WTC11 (cell line): Measurements from ENCODE around the gene POLR3H. TPM values are rescaled to one million over a fixed set of nuclear protein-coding genes. Genes with fewer than 3 reads are reported as not detected.

Experiments used
- ATAC-seq: fragments of 200-7000 bp; cut with Tn5 transposase; 2 replicates; pipeline ENCODE4 v1.10.0; 2021; ENCODE audit warnings: mild to moderate bottlenecking, moderate library complexity
- CTCF ChIA-PET: fragments of 300-600 bp; sonication (Branson Sonifier 250); formaldehyde crosslinking; loops from one replicate; lab custom pipeline; 2021; ENCODE audit warnings: antibody characterized with exemption; lab: Charles Lee
- POLR2A ChIA-PET: fragments of 350-600 bp; sonication (Branson Sonifier 250); formaldehyde crosslinking; loops from one replicate; lab custom pipeline; 2021; ENCODE audit warnings: antibody characterized with exemption; lab: Charles Lee
- DNase-seq: peaks from one replicate; pipeline ENCODE4 v3.0.0; 2021; ENCODE audit warnings: low spot score
- H3K27ac Mint-ChIP-seq: 2 replicates; pipeline ENCODE4 v1.8.0; 2021; ENCODE audit warnings: mixed read lengths
- H3K27me3 Mint-ChIP-seq: 2 replicates; pipeline ENCODE4 v1.8.0; 2021; ENCODE audit warnings: low read depth, mild to moderate bottlenecking, moderate library complexity, mixed read lengths
- H3K36me3 Mint-ChIP-seq: 2 replicates; pipeline ENCODE4 v1.8.0; 2021; ENCODE audit warnings: mixed read lengths
- H3K4me1 Mint-ChIP-seq: 2 replicates; pipeline ENCODE4 v1.8.0; 2022; ENCODE audit warnings: mixed read lengths
- H3K4me3 Mint-ChIP-seq: 2 replicates; pipeline ENCODE4 v1.8.0; 2021; ENCODE audit warnings: mild to moderate bottlenecking, moderate library complexity, mixed read lengths
- H3K9me3 Mint-ChIP-seq: 2 replicates; pipeline ENCODE4 v1.8.0; 2021; ENCODE audit warnings: mixed read lengths
- CREM ChIP-seq: sonication (generic); formaldehyde crosslinking; IDR thresholded peaks from 2 replicates; pipeline ENCODE4 v1.8.1; 2022; ENCODE audit warnings: mild to moderate bottlenecking, missing genetic modification reagents, moderate library complexity
- FOXK1 ChIP-seq: sonication (generic); formaldehyde crosslinking; IDR thresholded peaks from 2 replicates; pipeline ENCODE4 v1.8.0; 2022; ENCODE audit warnings: mild to moderate bottlenecking, moderate library complexity, missing genetic modification reagents
- GRHL2 ChIP-seq: fragments of 250-450 bp; sonication (Bioruptor Pico); IDR thresholded peaks from 2 replicates; pipeline ENCODE4 v1.8.0; 2022; ENCODE audit warnings: mild to moderate bottlenecking, moderate library complexity; ENCODE audit not compliant: insufficient replicate concordance, severe bottlenecking
- JAZF1 ChIP-seq: fragments of 250-450 bp; sonication (Bioruptor Pico); IDR thresholded peaks from 2 replicates; pipeline ENCODE4 v1.9.0; 2021; ENCODE audit warnings: moderate library complexity, mild to moderate bottlenecking, inconsistent platforms
- MYBL2 ChIP-seq: sonication (generic); formaldehyde crosslinking; IDR thresholded peaks from 2 replicates; pipeline ENCODE4 v1.8.1; 2023; ENCODE audit warnings: mild to moderate bottlenecking, moderate library complexity, missing genetic modification reagents
- NR2C2 ChIP-seq: sonication (generic); formaldehyde crosslinking; IDR thresholded peaks from 2 replicates; pipeline ENCODE4 v1.8.0; 2022; ENCODE audit warnings: mild to moderate bottlenecking, missing genetic modification reagents
- RELA ChIP-seq: sonication (generic); formaldehyde crosslinking; IDR thresholded peaks from 2 replicates; pipeline ENCODE4 v1.8.1; 2022; ENCODE audit warnings: missing genetic modification reagents, mild to moderate bottlenecking, borderline replicate concordance
- SOX15 ChIP-seq: fragments of 250-450 bp; sonication (Bioruptor Pico); IDR thresholded peaks from 2 replicates; pipeline ENCODE4 v1.9.0; 2021; ENCODE audit warnings: mild to moderate bottlenecking
- TCF7 ChIP-seq: sonication (generic); formaldehyde crosslinking; IDR thresholded peaks from 2 replicates; pipeline ENCODE4 v1.8.0; 2022; ENCODE audit warnings: mild to moderate bottlenecking, low read depth, missing genetic modification reagents, moderate library complexity
- ZNF138 ChIP-seq: sonication (generic); formaldehyde crosslinking; conservative IDR thresholded peaks from 2 replicates; pipeline ENCODE4 v1.8.1; 2022; ENCODE audit warnings: mild to moderate bottlenecking, moderate library complexity, missing genetic modification reagents
- ZNF263 ChIP-seq: sonication (generic); formaldehyde crosslinking; IDR thresholded peaks from 2 replicates; pipeline ENCODE4 v1.8.1; 2022; ENCODE audit warnings: low read depth, mild to moderate bottlenecking, moderate library complexity, missing genetic modification reagents
- ZNF396 ChIP-seq: fragments of 250-450 bp; sonication (Bioruptor Pico); IDR thresholded peaks from 2 replicates; pipeline ENCODE4 v1.8.0; 2021; ENCODE audit warnings: mild to moderate bottlenecking, moderate library complexity, borderline replicate concordance
- ZNF416 ChIP-seq: fragments of 250-450 bp; sonication (Bioruptor Pico); IDR thresholded peaks from 2 replicates; pipeline ENCODE4 v1.9.0; 2021; ENCODE audit warnings: mild to moderate bottlenecking, inconsistent platforms
- total RNA-seq: library from RNA; stranded (reverse); gene quantifications from 3 replicates; pipeline ENCODE4 v1.2.3, GENCODE V29; 2021
- TF ChIP-seq, protein P1 (sequence below): fragments of 250-450 bp; sonication (Bioruptor Pico); IDR thresholded peaks from 2 replicates; pipeline ENCODE4 v1.9.0; 2021; ENCODE audit warnings: mild to moderate bottlenecking, borderline replicate concordance
- TF ChIP-seq, protein P2 (sequence below): sonication (generic); formaldehyde crosslinking; IDR thresholded peaks from 2 replicates; pipeline ENCODE4 v1.8.0; 2022; ENCODE audit warnings: mild to moderate bottlenecking, missing genetic modification reagents
- TF ChIP-seq, protein P3 (sequence below): sonication (generic); formaldehyde crosslinking; IDR thresholded peaks from 2 replicates; pipeline ENCODE4 v1.8.1; 2023; ENCODE audit warnings: mild to moderate bottlenecking, moderate library complexity, missing genetic modification reagents
- TF ChIP-seq, protein P4 (sequence below): sonication (generic); formaldehyde crosslinking; IDR thresholded peaks from 2 replicates; pipeline ENCODE4 v1.8.0; 2022; ENCODE audit warnings: mild to moderate bottlenecking, missing genetic modification reagents
- TF ChIP-seq, protein P5 (sequence below): sonication (generic); formaldehyde crosslinking; IDR thresholded peaks from 2 replicates; pipeline ENCODE4 v1.8.1; 2022; ENCODE audit warnings: low read depth, missing genetic modification reagents, borderline replicate concordance
- TF ChIP-seq, protein P6 (sequence below): sonication (generic); formaldehyde crosslinking; IDR thresholded peaks from 2 replicates; pipeline ENCODE4 v1.8.1; 2023; ENCODE audit warnings: mild to moderate bottlenecking, missing genetic modification reagents, moderate library complexity

POLR3H gene
- total RNA-seq, 1 experiment from 2014 or later, result 28.8 TPM

DNA sequence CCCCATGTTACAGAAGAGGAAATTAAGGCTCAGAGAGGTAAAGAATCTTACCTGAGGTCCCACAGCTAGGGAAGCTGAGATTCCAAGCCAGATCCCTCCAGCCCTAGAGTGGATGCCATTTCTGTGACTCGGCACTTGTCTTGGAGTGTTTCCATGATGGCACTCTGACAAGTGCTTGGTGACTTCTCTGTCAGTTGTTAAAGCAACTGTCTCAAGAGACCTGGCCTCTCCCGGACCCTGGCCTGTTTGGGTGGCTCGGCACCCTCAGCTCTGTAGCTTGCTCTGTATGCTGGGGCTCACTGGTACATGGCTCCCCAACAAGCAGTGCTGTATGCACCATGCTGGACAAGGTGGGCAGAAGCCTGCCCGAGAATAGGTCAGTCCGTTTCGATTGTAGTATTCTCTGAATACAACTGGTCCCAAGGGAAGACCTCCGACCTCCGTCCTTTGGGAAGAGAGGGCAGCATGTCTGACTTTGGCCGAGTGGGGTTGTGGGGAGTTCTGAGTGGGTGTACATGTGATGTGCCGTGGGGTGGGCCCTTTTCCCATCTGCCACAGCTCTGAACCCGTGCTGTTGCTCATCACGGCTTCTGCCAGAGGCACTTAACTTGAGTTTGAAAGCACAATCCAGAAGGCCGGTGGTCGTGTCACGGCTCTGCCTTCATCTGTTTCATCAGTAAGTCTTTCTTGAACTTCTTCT, 63.0 kb downstream of the POLR3H start (continued):
- TF ChIP-seq RELA, result no peak
- TF ChIP-seq, protein P1, sequence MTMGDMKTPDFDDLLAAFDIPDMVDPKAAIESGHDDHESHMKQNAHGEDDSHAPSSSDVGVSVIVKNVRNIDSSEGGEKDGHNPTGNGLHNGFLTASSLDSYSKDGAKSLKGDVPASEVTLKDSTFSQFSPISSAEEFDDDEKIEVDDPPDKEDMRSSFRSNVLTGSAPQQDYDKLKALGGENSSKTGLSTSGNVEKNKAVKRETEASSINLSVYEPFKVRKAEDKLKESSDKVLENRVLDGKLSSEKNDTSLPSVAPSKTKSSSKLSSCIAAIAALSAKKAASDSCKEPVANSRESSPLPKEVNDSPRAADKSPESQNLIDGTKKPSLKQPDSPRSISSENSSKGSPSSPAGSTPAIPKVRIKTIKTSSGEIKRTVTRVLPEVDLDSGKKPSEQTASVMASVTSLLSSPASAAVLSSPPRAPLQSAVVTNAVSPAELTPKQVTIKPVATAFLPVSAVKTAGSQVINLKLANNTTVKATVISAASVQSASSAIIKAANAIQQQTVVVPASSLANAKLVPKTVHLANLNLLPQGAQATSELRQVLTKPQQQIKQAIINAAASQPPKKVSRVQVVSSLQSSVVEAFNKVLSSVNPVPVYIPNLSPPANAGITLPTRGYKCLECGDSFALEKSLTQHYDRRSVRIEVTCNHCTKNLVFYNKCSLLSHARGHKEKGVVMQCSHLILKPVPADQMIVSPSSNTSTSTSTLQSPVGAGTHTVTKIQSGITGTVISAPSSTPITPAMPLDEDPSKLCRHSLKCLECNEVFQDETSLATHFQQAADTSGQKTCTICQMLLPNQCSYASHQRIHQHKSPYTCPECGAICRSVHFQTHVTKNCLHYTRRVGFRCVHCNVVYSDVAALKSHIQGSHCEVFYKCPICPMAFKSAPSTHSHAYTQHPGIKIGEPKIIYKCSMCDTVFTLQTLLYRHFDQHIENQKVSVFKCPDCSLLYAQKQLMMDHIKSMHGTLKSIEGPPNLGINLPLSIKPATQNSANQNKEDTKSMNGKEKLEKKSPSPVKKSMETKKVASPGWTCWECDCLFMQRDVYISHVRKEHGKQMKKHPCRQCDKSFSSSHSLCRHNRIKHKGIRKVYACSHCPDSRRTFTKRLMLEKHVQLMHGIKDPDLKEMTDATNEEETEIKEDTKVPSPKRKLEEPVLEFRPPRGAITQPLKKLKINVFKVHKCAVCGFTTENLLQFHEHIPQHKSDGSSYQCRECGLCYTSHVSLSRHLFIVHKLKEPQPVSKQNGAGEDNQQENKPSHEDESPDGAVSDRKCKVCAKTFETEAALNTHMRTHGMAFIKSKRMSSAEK, result no peak
- TF ChIP-seq, all 79 proteins: peak for 0

DNA sequence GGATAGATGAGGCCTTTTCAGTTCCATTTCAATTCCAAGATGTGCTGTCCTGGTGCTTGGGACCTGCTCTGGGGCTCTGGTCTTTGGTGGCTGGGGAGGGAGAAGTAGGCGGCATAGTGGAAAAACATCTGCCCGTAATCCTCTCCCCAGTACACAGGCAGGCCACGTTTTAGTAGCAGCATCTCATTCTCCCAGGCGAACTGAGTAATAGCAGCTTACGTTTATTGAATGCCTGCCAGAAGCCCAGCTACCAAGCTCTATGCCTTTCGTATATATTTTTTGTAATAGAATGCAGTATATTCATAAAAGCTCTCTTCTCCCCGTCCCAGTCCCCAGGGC, 63.9 kb downstream of the POLR3H start:
- TF ChIP-seq ZNF138 (no peak), NR2C2 (no peak), ZNF416 (CRISPR knock-in tag) (no peak), ZNF263 (CRISPR knock-in tag) (no peak), FOXK1 (CRISPR knock-in tag) (no peak), CREM (CRISPR knock-in tag) (no peak), SOX15 (CRISPR knock-in tag) (no peak), TCF7 (no peak), MYBL2 (CRISPR knock-in tag) (no peak), ZNF396 (no peak), GRHL2 (CRISPR knock-in tag) (no peak), JAZF1 (CRISPR knock-in tag) (no peak)
- TF ChIP-seq, protein P2, sequence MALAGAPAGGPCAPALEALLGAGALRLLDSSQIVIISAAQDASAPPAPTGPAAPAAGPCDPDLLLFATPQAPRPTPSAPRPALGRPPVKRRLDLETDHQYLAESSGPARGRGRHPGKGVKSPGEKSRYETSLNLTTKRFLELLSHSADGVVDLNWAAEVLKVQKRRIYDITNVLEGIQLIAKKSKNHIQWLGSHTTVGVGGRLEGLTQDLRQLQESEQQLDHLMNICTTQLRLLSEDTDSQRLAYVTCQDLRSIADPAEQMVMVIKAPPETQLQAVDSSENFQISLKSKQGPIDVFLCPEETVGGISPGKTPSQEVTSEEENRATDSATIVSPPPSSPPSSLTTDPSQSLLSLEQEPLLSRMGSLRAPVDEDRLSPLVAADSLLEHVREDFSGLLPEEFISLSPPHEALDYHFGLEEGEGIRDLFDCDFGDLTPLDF, result no peak
- TF ChIP-seq, protein P3, sequence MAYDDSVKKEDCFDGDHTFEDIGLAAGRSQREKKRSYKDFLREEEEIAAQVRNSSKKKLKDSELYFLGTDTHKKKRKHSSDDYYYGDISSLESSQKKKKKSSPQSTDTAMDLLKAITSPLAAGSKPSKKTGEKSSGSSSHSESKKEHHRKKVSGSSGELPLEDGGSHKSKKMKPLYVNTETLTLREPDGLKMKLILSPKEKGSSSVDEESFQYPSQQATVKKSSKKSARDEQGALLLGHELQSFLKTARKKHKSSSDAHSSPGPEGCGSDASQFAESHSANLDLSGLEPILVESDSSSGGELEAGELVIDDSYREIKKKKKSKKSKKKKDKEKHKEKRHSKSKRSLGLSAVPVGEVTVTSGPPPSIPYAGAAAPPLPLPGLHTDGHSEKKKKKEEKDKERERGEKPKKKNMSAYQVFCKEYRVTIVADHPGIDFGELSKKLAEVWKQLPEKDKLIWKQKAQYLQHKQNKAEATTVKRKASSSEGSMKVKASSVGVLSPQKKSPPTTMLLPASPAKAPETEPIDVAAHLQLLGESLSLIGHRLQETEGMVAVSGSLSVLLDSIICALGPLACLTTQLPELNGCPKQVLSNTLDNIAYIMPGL (CRISPR knock-in tag), result no peak
- TF ChIP-seq, protein P4, sequence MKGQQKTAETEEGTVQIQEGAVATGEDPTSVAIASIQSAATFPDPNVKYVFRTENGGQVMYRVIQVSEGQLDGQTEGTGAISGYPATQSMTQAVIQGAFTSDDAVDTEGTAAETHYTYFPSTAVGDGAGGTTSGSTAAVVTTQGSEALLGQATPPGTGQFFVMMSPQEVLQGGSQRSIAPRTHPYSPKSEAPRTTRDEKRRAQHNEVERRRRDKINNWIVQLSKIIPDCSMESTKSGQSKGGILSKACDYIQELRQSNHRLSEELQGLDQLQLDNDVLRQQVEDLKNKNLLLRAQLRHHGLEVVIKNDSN (CRISPR knock-in tag), result no peak
- TF ChIP-seq, protein P5, sequence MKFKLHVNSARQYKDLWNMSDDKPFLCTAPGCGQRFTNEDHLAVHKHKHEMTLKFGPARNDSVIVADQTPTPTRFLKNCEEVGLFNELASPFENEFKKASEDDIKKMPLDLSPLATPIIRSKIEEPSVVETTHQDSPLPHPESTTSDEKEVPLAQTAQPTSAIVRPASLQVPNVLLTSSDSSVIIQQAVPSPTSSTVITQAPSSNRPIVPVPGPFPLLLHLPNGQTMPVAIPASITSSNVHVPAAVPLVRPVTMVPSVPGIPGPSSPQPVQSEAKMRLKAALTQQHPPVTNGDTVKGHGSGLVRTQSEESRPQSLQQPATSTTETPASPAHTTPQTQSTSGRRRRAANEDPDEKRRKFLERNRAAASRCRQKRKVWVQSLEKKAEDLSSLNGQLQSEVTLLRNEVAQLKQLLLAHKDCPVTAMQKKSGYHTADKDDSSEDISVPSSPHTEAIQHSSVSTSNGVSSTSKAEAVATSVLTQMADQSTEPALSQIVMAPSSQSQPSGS (CRISPR knock-in tag), result no peak
- TF ChIP-seq, protein P1, result no peak
- TF ChIP-seq, protein P6, sequence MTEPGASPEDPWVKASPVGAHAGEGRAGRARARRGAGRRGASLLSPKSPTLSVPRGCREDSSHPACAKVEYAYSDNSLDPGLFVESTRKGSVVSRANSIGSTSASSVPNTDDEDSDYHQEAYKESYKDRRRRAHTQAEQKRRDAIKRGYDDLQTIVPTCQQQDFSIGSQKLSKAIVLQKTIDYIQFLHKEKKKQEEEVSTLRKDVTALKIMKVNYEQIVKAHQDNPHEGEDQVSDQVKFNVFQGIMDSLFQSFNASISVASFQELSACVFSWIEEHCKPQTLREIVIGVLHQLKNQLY, result no peak
- ChIA-PET CTCF (interaction anchor here (1.3 to 3.5 kb wide), 8 partner anchors 12 to 98 kb away, joined by 3 to 27 read pairs (median 9); partner anchors contain the start of genes ACO2, PHF5A and TEF), POLR2A (no interaction called here)
- no peaks in the 10 kb centered on the region for H3K27me3 Mint-ChIP-seq
- no peak overlapping the region for H3K4me3 Mint-ChIP-seq
- DNase-seq, result no peak
- H3K27ac Mint-ChIP-seq, result peak overlapping the region; percentile 61; the same call in 1 of the 2 replicates
- peaks cover 40% of the 10 kb centered on the region for H3K4me1 Mint-ChIP-seq
- ATAC-seq, result no peak
- H3K36me3 Mint-ChIP-seq, result no peaks in the 10 kb centered on the region
- no peaks in the 10 kb centered on the region for H3K9me3 Mint-ChIP-seq
